NB4 (cell line): ENCODE results near the gene RBBP8NL.

Source experiments
- CTCF ChIP-seq: IDR thresholded peaks from one replicate; pipeline ENCODE4 v1.5.1; 2012; ENCODE audit warnings: low read depth, low read length
- MYC ChIP-seq: IDR thresholded peaks from 2 replicates; pipeline ENCODE4 v1.6.1; 2011; ENCODE audit warnings: low read depth, low read length
- POLR2A ChIP-seq: IDR thresholded peaks from 2 replicates; pipeline ENCODE4 v1.6.1; 2011; ENCODE audit warnings: mild to moderate bottlenecking; ENCODE audit not compliant: insufficient read length; ENCODE audit errors: extremely low read depth
- TF ChIP-seq, protein P1 (sequence below): IDR thresholded peaks from 2 replicates; pipeline ENCODE4 v1.6.1; 2011; ENCODE audit warnings: low read depth, low read length

GRCh38 chr20:62469352-62469751 is 42.0 kb upstream of the RBBP8NL start:
- no peak for TF ChIP-seq CTCF
- TF ChIP-seq, protein P1, sequence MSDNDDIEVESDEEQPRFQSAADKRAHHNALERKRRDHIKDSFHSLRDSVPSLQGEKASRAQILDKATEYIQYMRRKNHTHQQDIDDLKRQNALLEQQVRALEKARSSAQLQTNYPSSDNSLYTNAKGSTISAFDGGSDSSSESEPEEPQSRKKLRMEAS = no peak
- no peak for TF ChIP-seq MYC
- TF ChIP-seq POLR2A = no peak
